ENCODE data around the gene PEBP1.

The PEBP1 gene

DNA sequence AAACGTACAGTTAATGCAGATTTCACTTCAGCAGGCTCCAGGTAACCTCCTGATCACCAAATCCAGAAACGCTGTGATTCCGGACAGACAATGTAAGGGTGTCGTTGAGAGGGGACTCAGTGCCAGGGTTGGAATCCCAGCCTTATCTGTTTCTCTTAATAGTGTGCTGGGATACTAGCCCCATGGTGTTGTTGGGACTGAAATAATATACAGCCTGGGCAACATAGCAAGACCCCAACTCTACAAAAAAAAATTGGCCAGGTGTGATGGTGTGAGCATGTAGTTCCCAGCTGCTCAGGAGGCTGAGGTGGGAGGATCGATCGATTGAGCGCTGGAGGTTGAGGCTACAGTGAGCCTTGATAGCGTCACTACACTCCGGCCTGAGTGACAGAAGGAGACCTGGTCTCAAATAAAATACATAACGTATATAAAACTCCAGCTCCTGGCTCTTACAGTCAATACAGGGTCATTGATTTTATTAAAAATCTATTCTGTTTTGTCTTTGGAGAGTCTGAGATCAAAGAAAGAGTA lies 1.3 kb downstream of the PEBP1 start:
- DNase-seq = no peak

DNA sequence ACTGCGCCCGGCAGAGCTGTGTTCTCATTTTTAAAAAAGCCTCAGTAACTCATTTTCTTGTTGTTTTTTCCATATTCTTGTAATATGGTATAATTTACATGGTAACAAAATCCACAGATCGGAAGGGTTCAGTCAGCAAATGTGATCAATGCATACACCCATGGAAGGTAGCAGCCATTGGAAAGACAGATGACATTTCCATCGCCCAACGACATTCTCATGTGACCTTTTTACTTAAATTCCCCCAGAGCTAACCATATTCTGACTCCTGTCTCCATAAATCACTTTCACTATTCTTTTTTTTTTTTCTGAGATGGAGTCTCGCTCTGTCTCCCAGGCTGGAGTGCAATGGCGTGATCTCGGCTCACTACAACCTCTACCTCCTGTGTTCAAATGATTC lies 4.9 kb downstream of the PEBP1 start:
- DNase-seq = no peak

DNA sequence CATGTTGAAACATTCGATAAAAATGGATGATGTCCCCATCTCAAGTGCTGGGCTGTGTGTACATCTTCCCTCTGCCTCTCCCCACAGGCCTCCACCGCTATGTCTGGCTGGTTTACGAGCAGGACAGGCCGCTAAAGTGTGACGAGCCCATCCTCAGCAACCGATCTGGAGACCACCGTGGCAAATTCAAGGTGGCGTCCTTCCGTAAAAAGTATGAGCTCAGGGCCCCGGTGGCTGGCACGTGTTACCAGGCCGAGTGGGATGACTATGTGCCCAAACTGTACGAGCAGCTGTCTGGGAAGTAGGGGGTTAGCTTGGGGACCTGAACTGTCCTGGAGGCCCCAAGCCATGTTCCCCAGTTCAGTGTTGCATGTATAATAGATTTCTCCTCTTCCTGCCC lies 8.6 kb downstream of the PEBP1 start:
- no peak for DNase-seq

DNA sequence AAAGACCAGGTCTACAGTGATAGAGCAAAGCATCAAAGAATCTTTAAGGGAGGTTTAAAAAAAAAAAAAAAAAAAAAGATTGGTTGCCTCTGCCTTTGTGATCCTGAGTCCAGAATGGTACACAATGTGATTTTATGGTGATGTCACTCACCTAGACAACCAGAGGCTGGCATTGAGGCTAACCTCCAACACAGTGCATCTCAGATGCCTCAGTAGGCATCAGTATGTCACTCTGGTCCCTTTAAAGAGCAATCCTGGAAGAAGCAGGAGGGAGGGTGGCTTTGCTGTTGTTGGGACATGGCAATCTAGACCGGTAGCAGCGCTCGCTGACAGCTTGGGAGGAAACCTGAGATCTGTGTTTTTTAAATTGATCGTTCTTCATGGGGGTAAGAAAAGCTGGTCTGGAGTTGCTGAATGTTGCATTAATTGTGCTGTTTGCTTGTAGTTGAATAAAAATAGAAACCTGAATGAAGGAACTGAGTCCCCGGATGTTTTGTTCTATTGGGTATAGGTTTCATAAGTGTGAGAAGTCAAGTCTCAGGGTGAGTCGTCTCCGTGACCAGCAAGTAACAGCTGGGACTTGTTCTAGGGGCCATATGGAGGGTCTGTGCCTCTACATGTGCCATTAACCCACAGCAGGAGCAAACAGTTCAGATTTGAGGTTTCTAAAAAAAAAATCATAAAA lies 9.3 kb downstream of the PEBP1 start:
- no peak for DNase-seq

DNA sequence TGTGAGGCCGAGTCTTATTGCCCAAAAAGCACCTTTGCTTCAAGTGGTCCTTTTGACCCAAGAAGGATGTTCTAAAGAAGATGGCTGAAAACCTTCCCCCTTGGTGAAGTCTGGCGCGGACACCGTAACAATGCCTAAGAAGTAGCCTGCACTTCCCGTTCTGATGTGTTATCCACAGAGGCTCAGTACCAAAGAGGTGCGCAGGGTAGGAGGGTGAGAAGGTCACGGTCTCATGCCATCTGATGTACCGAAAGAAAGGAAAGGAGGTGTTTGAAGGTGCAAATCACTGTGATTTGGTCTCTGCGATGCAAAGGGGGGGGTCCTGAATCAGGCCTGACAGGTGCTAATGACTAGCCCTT lies 9.9 kb downstream of the PEBP1 start:
- no peak for DNase-seq

DNA sequence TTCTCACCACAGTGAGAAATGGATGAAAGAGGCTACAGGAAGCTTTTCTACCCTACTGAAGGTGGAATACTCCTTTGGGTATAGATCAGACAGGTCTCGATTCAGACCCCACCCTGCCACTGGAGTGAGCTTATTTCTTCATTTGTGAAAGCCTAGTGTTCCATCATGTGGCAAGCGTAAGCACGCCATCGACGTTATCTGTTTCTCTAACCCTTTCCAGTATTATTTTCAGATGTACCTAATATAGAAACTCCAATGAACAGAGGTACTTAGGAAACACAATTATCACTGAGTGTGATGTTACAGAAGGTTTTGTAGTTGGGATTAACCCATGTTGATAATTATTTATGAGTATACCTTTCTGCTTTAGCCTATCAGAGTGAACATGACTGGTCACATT lies 12.4 kb downstream of the PEBP1 start:
- DNase-seq = no peak

DNA sequence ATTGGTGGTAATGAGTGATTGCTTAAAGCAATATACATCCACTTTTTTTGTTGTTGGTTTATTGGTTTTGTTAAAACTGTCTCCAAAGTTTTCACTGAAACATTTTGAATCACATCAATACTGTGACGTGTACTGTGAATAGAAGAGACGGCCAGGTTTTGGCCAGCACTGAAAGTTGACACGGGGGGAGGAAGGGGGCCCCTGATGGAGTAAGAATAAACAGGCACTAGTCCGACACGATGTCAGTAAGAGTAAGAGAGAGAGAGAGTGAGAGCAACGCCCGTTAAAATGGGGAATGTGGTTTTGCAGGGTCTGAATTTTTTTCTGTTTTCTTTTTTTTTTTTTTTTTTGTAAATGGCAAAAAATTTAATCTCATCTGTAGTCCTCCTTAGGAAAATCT lies 14.7 kb downstream of the PEBP1 start:
- DNase-seq = no peak

DNA sequence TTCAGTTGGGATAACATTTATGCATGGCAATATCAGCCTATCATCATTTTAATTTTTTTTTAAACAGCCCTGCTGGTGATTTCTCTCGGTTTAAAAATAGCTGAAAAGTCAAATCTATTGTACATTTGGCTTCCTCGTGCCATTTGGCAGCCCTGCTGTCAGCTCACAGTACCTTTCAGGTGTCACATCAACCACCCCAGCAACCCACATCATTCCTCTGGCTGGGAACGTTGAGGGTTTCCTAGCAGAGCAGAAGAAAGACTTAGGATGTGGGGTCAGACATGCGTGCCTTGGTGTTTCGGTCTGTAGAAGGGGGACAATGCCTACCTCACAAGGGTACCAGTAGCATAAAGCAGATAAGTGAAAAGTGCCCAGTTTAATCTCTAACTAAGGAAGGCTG lies 15.8 kb downstream of the PEBP1 start:
- no peak for DNase-seq

DNA sequence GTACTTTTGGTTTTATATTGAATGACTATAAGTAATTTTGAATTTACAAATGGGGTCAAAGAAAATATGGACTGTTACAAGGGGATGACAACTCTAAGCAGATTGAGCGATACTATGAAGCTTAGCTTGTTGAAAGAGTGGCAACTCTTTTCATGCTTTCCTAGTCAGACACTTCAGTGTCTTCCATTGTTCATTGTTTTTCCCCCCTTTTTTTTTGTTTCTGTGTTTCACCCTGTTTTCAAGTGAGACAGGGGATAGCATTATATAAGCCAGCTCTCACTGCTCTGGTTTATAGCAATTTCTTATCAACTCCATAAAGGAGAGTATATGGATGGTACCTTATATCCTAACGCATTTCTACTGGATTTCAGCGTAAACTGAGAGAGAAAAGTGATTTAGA lies 24.6 kb downstream of the PEBP1 start:
- no peak for DNase-seq

DNA sequence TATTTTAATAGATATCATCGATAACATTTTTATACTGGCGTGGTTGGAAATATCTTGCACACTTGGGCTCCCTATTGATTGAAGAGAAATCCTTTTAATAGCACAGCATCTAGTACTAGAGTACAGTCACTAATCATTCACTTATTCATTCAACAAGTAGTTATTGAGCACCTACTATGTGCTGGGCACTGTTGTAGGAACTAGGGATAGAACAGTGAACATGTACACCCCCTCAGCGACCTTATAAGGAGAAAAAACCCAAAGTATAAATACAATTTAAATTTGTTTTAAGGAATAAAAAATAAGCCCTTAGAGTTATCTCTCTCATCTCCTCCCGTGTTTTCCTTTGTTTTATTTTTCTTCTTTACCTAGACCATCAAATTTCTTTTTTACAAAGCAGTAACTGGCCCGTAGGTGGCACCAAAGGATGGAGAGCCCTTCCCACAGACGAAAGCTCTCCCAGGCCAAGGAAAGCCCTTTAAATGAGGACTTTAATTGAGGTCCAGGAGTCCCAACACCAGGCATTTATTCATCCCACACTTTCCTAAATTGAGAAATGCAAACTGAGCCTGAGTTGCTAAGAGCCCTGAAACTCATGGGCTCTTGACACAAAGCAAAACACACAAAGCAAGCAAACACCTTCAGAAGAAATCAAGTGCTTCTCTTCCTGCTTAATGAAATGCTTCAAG lies 29.0 kb downstream of the PEBP1 start:
- no peak for DNase-seq

DNA sequence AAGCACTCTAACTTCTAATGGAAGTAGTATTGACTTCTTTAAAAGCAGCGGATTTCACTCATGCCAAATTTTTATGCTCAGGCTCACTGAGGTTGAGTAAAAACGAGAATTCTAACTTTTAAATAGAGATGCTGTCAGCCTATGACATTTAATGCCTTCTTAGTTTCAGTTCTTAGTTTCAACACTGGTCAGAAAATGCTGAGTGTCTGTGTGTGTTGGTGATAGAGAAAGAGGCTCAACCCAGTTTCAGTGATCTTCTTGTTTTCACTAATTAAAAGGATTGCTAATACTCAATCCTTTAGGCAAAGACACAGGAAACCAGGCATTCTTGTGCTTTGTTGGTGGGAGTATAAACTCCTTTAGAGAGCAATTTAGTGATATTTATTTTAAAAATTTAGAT lies 31.0 kb downstream of the PEBP1 start:
- DNase-seq = no peak

DNA sequence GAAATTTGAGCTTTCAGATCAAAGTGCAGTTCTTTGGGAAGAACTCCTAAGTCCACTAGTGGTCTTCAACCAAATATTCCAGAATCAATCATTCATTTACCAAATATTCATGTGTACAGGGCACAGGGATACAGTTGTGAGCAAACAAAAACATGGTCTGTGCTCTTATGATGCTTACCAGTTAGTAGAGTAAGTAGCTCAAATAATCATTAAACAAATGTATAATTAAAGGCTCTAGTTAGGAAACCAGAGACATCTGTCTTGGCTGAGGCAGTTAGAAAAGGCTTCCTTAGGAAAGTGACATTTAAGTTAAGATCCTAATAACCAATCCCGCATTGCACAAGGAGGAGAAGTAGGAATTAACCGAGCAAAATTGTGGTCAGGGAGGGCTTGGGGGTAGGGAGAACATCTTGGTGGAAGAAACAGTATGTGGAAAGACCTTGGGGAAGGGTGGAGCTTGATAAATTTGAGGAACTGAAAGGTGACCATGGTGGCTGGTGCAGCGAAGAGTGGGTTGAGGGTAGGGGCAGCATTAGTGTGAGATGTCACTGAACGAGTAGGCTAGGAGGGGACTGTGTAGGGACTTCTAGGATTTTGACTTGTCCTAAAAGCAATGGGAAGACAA lies 40.0 kb downstream of the PEBP1 start:
- no peak for DNase-seq

DNA sequence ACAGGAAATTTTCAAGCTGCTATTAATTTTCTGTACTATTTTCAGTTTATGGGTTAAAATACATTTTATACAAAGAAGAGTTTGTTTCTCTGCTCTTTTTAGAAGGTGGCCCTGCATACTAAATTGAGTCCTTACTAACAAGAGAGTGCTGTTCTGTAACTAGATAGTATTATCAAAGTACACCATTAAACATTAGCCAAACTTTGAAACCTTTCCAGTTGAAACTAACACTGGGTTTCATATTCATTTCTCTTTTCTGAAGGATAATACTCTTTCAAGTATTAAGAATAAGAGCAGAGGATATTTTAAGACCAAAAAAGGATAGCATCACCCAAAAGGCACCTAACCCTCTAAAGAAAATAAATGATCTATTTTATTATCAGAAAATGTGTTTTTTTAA lies 47.2 kb downstream of the PEBP1 start:
- no peak for DNase-seq

DNA sequence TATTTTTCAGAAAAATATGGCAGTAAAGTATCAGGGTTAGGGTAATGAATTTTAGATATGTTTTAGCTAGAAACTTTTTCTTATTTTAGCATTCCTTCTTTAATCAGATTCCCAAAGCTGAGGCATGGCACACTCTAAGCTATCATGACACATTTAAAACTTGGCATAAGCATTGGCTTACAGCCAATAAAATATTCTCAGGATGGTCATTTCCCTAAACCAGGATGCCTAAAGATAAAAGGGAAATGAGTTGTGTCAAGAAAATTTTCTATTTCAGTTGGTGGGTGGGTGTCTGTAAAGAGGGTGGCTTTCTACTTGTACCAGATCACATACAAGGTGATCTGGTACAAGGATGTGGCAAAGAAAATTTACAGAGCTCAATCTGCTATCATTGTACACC lies 47.8 kb downstream of the PEBP1 start:
- no peak for DNase-seq

DNA sequence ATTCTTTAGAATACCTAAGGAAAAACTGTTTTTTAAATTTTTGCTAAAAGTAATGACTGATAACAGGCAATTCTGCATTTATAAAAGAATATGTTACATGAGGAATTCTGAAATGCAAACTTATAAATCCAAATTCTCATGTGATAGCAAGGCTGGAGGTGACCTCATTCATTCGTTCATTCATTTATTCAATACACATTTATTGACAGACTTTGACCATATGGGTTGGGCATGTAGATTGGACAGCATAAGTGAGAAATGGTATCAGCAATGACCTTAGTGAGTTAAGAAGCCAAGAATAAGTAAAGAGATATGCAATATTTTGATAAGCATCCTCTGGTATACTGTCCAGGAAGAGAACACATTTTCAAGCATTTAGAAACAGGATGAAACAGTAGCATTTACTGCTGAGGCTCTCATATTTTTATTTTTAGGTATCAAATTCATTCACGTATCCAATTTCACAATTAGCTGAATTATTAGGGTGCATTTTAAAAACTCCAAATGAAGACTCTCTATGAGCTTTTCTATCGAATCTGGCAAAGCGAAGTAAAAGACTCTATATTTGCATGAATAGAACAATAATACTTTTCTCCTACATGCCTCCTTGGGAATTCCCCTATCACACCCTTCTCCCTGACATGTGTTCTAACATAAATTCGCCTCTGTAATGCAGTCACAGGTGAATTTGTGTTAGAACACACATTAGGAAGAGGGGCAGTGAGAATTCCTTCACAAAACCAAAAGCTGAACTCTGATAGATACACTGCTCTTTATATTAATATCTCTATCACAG lies 49.9 kb downstream of the PEBP1 start:
- DNase-seq = no peak

DNA sequence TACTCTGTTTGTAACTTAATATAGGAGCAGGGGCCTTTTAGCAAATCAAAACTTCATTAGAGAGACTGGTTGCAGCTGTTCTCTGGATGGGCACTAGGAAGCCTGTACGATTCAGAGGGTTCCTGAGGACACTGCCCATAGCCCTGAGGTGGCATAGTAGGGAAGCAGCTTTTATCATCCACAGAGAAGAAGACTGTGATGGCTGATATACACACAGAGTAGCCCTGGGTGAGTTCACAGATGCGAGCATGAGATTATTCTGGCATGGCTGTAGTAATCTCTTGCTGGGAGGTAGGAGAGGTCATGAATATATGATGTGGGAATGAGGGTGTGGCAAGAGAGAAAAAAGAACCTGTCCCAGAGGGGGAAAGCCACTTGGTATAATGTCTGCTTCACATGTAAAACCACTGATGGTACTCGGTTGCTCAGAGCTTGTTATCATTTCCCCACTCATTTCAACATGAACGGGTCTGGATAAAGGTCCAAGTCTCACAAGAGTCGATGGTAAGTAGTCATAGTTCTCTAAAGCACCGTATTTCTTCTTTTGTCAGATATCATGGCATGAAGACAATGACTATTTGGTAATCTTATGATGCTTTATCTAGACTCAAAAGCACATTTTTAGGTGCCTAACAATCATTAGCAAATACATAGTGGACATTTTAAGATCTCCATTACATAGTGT lies 52.0 kb downstream of the PEBP1 start:
- DNase-seq = no peak

DNA sequence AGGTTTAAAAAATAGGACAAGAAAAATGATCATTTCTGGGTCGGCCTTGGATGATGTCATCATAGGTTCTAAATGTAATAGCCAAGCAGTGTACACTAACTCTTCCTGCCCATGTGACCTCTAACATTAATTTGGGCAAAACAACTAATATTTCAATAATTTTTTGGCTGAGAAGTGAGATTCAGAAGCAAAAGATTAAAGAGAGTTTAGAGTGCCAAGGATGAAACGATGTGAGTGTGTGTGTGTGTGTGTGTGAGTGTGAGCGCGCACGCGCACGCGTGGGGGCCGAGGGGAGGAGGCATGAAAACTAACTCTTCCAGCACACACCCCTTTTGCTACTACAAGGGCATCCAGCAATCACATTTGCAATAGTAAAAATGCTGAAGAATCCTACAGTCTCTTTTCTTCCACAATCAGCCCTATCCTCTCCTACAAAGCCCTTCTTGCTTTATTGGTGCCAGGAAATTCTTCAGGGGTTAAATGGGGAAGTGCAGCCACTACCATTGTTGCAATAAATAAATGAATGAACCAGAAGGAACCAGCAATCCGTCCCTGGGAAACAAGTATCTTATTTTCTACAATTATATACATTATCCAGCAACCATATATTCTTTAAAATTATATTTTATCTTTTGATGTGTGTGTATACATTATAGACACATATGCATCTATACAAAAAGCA lies 52.9 kb downstream of the PEBP1 start:
- DNase-seq = no peak

DNA sequence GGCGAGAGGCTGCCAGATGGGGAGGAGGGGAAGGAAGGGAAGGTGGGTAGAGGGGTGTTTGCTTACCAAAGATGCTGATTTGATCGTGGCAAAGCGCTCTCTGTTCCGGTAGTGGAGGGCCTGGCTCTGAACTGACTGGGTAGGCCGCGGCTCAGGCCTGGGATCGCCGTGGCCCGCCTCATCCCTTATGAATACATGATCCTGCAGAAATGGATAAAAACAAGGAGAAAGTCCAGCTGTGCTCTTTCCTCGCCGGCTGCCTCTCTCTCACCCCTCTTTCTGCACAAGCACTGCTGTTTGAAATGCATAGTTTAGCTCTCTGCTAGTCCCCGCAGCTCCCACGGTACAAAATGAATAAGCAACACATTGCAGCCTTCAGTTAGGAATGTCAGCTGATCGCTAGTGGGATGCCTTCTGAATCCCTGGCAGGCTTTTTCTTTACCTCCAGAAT lies 53.8 kb downstream of the PEBP1 start:
- no peak for DNase-seq

DNA sequence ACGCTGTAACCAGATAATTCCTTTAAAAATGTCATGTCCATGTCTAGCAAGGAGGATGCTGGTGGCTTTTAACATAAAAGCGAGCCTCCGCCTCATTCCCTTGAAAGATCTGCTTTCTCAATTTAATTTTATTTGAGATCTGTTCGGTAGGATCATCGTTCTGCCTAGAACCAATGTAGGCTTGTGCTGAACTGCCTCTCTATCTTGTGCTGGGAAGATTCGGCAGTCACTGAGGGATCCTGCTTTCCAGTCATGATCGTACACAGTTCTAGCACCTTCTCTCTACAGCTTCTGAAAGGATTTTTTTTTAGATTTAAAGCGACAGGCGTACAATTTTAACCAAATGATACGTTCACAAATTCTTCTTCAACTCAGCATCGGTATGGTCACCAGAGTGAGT lies 54.3 kb downstream of the PEBP1 start:
- DNase-seq = no peak

DNA sequence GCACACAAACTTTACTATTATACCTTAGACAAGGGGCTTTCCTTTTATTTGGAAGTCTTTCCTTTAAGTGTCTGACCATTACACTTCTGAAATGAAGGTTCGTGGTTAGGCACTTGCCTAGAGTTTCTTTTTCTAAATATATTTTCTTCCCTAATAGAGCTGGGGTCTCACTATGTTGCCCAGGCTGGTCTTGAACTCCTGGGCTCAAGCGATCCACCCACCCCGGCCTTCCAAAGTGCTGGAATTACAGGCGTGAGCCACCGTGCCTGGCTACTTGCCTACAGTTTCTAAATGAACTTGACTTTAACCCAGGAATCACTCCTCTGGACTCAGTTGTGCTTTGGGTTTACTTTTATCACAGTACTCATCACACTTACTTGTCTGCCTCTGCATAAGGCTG lies 57.6 kb downstream of the PEBP1 start:
- DNase-seq = no peak

DNA sequence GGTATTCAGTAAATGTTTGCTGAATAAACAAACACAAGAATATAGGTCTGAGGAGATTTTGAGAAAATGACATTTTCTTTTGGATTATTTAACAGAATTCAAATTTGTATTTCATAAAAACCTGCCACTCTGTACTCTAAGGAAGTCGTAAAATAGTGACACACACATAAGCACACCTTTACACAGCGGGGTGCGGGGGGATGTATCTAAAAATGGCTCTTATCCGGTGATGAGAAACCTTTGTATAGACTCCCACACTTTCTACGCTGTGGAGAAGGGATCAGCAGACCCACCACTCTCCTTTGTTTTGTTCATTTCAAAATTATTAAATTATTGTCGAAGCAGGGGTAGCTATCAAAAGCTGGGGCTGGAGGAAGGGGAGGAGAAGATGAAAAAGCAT lies 58.0 kb downstream of the PEBP1 start:
- no peak for DNase-seq

Measured in GDM1 (cell line).